Measurements from ENCODE around the gene ZBTB16.

DNA sequence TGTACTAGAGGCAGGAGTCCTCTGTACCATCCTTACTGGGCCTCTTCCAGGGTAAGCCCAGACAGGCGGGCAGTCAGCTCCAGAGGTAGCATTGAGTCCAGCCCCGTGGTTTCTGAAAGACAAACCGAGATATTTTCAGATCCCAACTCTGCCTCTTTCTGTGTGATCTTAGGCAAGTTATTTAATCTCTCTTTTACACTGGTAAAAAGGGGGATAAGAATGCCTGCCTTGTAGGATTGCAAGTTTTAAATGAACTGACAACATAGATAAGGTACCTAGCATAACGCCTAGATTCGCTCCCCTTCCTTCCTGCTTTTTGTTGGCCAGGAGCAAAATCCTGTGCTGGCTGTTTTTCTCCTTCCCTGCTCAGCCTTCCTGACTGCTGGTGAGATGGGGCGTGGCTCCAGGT, 180.2 kb downstream of the ZBTB16 start:
- no peak for TF ChIP-seq EZH2 (conservative IDR thresholded peaks at IDR 0.05; ENCODE audit: low read depth, low read length)
- no peak for TF ChIP-seq HDAC1 (CRISPR knock-in tag; IDR thresholded peaks at IDR 0.05)
- TF ChIP-seq, protein P1, sequence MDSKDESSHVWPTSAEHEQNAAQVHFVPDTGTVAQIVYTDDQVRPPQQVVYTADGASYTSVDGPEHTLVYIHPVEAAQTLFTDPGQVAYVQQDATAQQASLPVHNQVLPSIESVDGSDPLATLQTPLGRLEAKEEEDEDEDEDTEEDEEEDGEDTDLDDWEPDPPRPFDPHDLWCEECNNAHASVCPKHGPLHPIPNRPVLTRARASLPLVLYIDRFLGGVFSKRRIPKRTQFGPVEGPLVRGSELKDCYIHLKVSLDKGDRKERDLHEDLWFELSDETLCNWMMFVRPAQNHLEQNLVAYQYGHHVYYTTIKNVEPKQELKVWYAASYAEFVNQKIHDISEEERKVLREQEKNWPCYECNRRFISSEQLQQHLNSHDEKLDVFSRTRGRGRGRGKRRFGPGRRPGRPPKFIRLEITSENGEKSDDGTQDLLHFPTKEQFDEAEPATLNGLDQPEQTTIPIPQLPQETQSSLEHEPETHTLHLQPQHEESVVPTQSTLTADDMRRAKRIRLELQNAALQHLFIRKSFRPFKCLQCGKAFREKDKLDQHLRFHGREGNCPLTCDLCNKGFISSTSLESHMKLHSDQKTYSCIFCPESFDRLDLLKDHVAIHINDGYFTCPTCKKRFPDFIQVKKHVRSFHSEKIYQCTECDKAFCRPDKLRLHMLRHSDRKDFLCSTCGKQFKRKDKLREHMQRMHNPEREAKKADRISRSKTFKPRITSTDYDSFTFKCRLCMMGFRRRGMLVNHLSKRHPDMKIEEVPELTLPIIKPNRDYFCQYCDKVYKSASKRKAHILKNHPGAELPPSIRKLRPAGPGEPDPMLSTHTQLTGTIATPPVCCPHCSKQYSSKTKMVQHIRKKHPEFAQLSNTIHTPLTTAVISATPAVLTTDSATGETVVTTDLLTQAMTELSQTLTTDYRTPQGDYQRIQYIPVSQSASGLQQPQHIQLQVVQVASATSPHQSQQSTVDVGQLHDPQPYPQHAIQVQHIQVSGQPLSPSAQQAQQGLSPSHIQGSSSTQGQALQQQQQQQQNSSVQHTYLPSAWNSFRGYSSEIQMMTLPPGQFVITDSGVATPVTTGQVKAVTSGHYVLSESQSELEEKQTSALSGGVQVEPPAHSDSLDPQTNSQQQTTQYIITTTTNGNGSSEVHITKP (CRISPR knock-in tag; IDR thresholded peaks at IDR 0.05; ENCODE audit: low read depth), result no peak
- no peak for TF ChIP-seq MAFK (conservative IDR thresholded peaks at IDR 0.05 in 1 of 2, IDR thresholded peaks at IDR 0.05 in 1 of 2; ENCODE audit: low read length in 2 of 2)
- TF ChIP-seq ETV5 (CRISPR knock-in tag; IDR thresholded peaks at IDR 0.05; ENCODE audit: borderline replicate concordance), result no peak
- no peak for TF ChIP-seq FOXK1 (CRISPR knock-in tag; IDR thresholded peaks at IDR 0.05; ENCODE audit: borderline replicate concordance, low read depth)
- TF ChIP-seq ZNF660 (CRISPR knock-in tag; IDR thresholded peaks at IDR 0.05; ENCODE audit: borderline replicate concordance, low read depth), result no peak
- TF ChIP-seq, protein P2, sequence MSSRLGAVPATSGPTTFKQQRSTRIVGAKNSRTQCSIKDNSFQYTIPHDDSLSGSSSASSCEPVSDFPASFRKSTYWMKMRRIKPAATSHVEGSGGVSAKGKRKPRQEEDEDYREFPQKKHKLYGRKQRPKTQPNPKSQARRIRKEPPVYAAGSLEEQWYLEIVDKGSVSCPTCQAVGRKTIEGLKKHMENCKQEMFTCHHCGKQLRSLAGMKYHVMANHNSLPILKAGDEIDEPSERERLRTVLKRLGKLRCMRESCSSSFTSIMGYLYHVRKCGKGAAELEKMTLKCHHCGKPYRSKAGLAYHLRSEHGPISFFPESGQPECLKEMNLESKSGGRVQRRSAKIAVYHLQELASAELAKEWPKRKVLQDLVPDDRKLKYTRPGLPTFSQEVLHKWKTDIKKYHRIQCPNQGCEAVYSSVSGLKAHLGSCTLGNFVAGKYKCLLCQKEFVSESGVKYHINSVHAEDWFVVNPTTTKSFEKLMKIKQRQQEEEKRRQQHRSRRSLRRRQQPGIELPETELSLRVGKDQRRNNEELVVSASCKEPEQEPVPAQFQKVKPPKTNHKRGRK (CRISPR knock-in tag; IDR thresholded peaks at IDR 0.05), result no peak
- TF ChIP-seq BHLHE40 (IDR thresholded peaks at IDR 0.05; ENCODE audit: low read length), result no peak
- TF ChIP-seq ZNF580 (CRISPR knock-in tag; IDR thresholded peaks at IDR 0.05; ENCODE audit: borderline replicate concordance, low read depth), result no peak
- TF ChIP-seq RAD51 (IDR thresholded peaks at IDR 0.05; ENCODE audit: borderline replicate concordance), result no peak
- no peak for TF ChIP-seq ZMAT3 (CRISPR knock-in tag; conservative IDR thresholded peaks at IDR 0.05)

Measured in HepG2 (cell line).